ENCODE measurements around the gene JDP2.
"Not testable (repeated sequence)": the region's sequence is repeated elsewhere in the genome, so short reads cannot be mapped to it uniquely, and the experiment has no call there.

JDP2 gene

DNA sequence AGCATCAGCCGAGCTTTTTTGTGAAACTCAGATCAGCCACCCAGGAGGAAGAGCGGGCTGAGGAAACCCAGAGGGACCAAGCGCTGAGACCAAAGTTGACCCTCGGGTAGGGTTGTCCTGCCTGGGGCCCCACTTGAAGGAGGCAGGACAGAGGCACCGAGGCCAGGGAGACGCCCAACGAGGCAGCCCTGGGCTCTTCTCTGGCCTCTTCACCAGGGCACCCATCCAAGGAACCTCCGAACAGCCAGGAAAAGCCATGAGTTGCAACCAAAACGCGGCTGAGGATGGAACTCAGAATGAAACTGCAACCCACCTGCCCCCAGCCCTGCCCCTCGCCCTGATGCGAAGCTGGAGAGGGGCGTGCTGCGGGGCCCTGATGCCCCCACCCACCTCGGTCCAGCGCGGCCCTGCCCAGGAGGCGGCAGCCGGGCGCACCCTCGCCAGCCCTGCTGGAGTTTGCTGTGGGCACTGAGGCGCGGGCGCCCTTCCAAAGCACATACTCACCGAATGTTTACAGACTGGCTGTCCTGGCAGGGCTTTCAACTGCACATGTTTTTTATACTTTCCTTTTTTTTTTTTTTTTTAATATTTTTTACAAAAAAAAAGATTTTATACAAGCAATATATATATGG is 41.9 kb downstream of the JDP2 start:
- Histone ChIP-seq H3K27me3 (ENCODE audit: low read length) (no peaks in the 10 kb centered on the region), H3K9ac (ENCODE audit: low read length) (peak overlapping the region; percentile 63), H3K4me3 (ENCODE audit: insufficient read depth, low read length, poor library complexity, severe bottlenecking) (peak overlapping the region; percentile 24), H3K9me2 (replicated peaks; ENCODE audit: insufficient read depth, low read length) (no peaks in the 10 kb centered on the region), H2AFZ (ENCODE audit: low read depth, low read length, severe bottlenecking) (no peak overlapping the region), H3K36me3 (ENCODE audit: low read length) (peaks cover 5% of the 10 kb centered on the region), H4K20me1 (ENCODE audit: low read depth, low read length) (no peaks in the 10 kb centered on the region), H3F3A (ENCODE audit: insufficient read depth) (peaks cover 68% of the 10 kb centered on the region), H3K79me2 (ENCODE audit: insufficient read depth, low read length) (peaks cover 23% of the 10 kb centered on the region), H3K27ac (ENCODE audit: low read depth, low read length) (peak overlapping the region; percentile 99), H3K4me2 (ENCODE audit: low read depth, low read length, poor library complexity, severe bottlenecking) (peak overlapping the region; percentile 61), H3K9me3 (ENCODE audit: insufficient read depth, low read length) (no peaks in the 10 kb centered on the region)
- TF ChIP-seq EZH2phosphoT487 (conservative IDR thresholded peaks at IDR 0.05; ENCODE audit: low read length) (no peak), CTCF (IDR thresholded peaks at IDR 0.05; ENCODE audit: insufficient read depth, low read length, poor library complexity, severe bottlenecking) (no peak)

DNA sequence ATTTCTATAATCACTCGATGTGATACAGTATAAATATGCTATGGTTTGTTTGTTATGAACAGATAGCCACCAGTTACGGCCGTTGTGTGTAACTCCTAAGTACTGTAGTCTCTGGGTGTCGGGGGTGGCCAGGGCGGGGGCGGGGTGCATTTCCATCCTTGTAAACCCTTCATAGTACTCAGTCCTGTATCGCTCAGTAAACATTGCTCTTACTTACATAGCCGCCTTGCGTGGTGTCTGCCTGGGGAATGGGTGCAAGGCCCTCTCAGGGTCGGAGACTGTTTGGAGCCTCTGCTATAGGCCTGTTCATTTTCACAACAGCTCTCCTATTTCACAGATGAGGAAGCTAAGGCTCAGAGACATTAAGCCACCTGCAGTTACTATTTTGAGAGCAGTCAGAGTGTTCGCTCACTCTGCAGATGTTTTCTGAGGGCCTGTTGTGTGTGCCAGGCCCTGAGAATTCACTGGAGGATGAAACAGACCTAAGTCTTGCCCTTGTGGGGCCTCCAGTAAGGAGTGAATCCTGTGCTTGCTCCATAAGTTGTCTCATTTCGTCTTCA is 42.5 kb downstream of the JDP2 start:
- no peaks in the 10 kb centered on the region for H4K20me1 ChIP-seq (ENCODE audit: low read depth, low read length)
- H3K9me2 ChIP-seq (replicated peaks; ENCODE audit: insufficient read depth, low read length) = no peaks in the 10 kb centered on the region
- H3K79me2 ChIP-seq (ENCODE audit: insufficient read depth, low read length) = peaks cover 23% of the 10 kb centered on the region
- H3K9ac ChIP-seq (ENCODE audit: low read length) = peak overlapping the region; percentile 39
- peaks cover 5% of the 10 kb centered on the region for H3K36me3 ChIP-seq (ENCODE audit: low read length)
- peak overlapping the region; percentile 7 for H3K4me3 ChIP-seq (ENCODE audit: insufficient read depth, low read length, poor library complexity, severe bottlenecking)
- H3K4me2 ChIP-seq (ENCODE audit: low read depth, low read length, poor library complexity, severe bottlenecking) = peak overlapping the region; percentile 61
- no peak for TF ChIP-seq CTCF (IDR thresholded peaks at IDR 0.05; ENCODE audit: insufficient read depth, low read length, poor library complexity, severe bottlenecking)
- H3K27ac ChIP-seq (ENCODE audit: low read depth, low read length) = peak overlapping the region; percentile 99
- no peaks in the 10 kb centered on the region for H3K9me3 ChIP-seq (ENCODE audit: insufficient read depth, low read length)
- peaks cover 63% of the 10 kb centered on the region for H3F3A ChIP-seq (ENCODE audit: insufficient read depth)
- H2AFZ ChIP-seq (ENCODE audit: low read depth, low read length, severe bottlenecking) = no peak overlapping the region
- no peaks in the 10 kb centered on the region for H3K27me3 ChIP-seq (ENCODE audit: low read length)

- H3F3A ChIP-seq (ENCODE audit: insufficient read depth) = peaks cover 56% of the 10 kb centered on the region
- no peaks in the 10 kb centered on the region for H3K27me3 ChIP-seq (ENCODE audit: low read length)
- peak overlapping the region; percentile 49 for H3K4me2 ChIP-seq (ENCODE audit: low read depth, low read length, poor library complexity, severe bottlenecking)
- no peak for TF ChIP-seq CTCF (IDR thresholded peaks at IDR 0.05; ENCODE audit: insufficient read depth, low read length, poor library complexity, severe bottlenecking)
- no peak for TF ChIP-seq EZH2phosphoT487 (conservative IDR thresholded peaks at IDR 0.05; ENCODE audit: low read length)
- no peaks in the 10 kb centered on the region for H4K20me1 ChIP-seq (ENCODE audit: low read depth, low read length)
- peak overlapping the region; percentile 39 for H3K9ac ChIP-seq (ENCODE audit: low read length)
- H3K27ac ChIP-seq (ENCODE audit: low read depth, low read length) = peak overlapping the region; percentile 99
- peak overlapping the region; percentile 7 for H3K4me3 ChIP-seq (ENCODE audit: insufficient read depth, low read length, poor library complexity, severe bottlenecking)
- peaks cover 5% of the 10 kb centered on the region for H3K36me3 ChIP-seq (ENCODE audit: low read length)
- H2AFZ ChIP-seq (ENCODE audit: low read depth, low read length, severe bottlenecking) = no peak overlapping the region
- no peaks in the 10 kb centered on the region for H3K9me2 ChIP-seq (replicated peaks; ENCODE audit: insufficient read depth, low read length)
- H3K79me2 ChIP-seq (ENCODE audit: insufficient read depth, low read length) = peaks cover 17% of the 10 kb centered on the region
- no peaks in the 10 kb centered on the region for H3K9me3 ChIP-seq (ENCODE audit: insufficient read depth, low read length)
These were observed 43.2 kb downstream of the JDP2 start for GRCh38 chr14:75471059-75471458.

DNA sequence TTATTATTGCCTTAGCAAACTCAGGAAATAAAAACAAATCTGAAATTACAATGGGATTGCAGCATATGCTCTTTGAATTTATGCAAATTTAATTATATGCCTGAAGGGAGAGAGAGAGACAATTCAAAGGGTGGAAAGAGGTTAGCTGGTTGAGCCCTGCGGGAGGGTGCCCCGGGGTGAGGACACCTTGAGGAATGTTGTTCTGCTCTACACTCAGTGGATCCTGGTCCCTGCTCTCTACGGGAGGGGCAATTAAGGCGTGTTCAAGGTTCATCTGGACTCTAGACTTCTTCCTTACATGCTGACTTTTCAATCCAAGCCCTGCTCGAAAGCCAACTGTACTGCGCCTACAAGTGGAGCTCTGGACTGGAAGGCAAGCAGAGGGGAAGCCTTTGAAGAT is 46.3 kb downstream of the JDP2 start:
- peaks cover 39% of the 10 kb centered on the region for H3F3A ChIP-seq (ENCODE audit: insufficient read depth)
- not testable (repeated sequence) for H3K9me3 ChIP-seq (ENCODE audit: insufficient read depth, low read length); H3K36me3 ChIP-seq (ENCODE audit: low read length); H3K4me2 ChIP-seq (ENCODE audit: low read depth, low read length, poor library complexity, severe bottlenecking); H3K4me3 ChIP-seq (ENCODE audit: insufficient read depth, low read length, poor library complexity, severe bottlenecking); H3K79me2 ChIP-seq (ENCODE audit: insufficient read depth, low read length); H3K9ac ChIP-seq (ENCODE audit: low read length); H4K20me1 ChIP-seq (ENCODE audit: low read depth, low read length); H3K9me2 ChIP-seq (replicated peaks; ENCODE audit: insufficient read depth, low read length); H3K27me3 ChIP-seq (ENCODE audit: low read length); H2AFZ ChIP-seq (ENCODE audit: low read depth, low read length, severe bottlenecking)
- peak overlapping the region; percentile 18; the same call in 1 of the 2 replicates for H3K27ac ChIP-seq (ENCODE audit: low read depth, low read length)

All from SU-DHL-6 (cell line).